H1 (cell line): Measurements from ENCODE around the gene NFIA. TPM values are rescaled to one million over a fixed set of nuclear protein-coding genes. Genes with fewer than 3 reads are reported as not detected.

Source experiments
- CHD7 ChIP-seq: fragments of 300-600 bp; sonication (generic); IDR thresholded peaks from 2 replicates; pipeline ENCODE4 v1.7.1; 2012; ENCODE audit warnings: low read length, moderate library complexity, mild to moderate bottlenecking, inconsistent platforms; ENCODE audit not compliant: insufficient replicate concordance
- CREB1 ChIP-seq: IDR thresholded peaks from 2 replicates; pipeline ENCODE4 v1.6.1; 2012; ENCODE audit warnings: inconsistent platforms
- EP300 ChIP-seq, 2 experiments: IDR thresholded peaks; 1 replicate in 1 of 2; 2 replicates in 1 of 2; pipeline ENCODE4 v1.6.1; 2011 to 2012; ENCODE audit warnings: low read depth in 2 of 2, low read length in 2 of 2, mild to moderate bottlenecking in 2 of 2, borderline replicate concordance in 1 of 2, inconsistent platforms in 1 of 2, moderate library complexity in 1 of 2
- KDM4A ChIP-seq: IDR thresholded peaks from one replicate; pipeline ENCODE4 v1.7.1; 2012; ENCODE audit warnings: low read depth, mild to moderate bottlenecking, moderate library complexity, low read length, inconsistent platforms; ENCODE audit not compliant: severe bottlenecking
- KDM5A ChIP-seq: fragments of 200-600 bp; IDR thresholded peaks from 2 replicates; pipeline ENCODE4 v1.7.1; 2012; ENCODE audit warnings: mild to moderate bottlenecking, low read length, inconsistent platforms, mixed read lengths
- PHF8 ChIP-seq: fragments of 200-600 bp; sonication (generic); conservative IDR thresholded peaks from 2 replicates; pipeline ENCODE4 v1.7.1; 2012; ENCODE audit warnings: low read depth, mild to moderate bottlenecking, inconsistent platforms, low read length, moderate library complexity
- POLR2AphosphoS5 ChIP-seq: IDR thresholded peaks from 2 replicates; pipeline ENCODE4 v1.6.1; 2011; ENCODE audit warnings: low read depth, low read length
- POU5F1 ChIP-seq: IDR thresholded peaks from 2 replicates; pipeline ENCODE4 v1.6.1; 2011; ENCODE audit warnings: low read depth, mild to moderate bottlenecking, low read length, moderate library complexity
- TBP ChIP-seq: IDR thresholded peaks from 2 replicates; pipeline ENCODE4 v1.6.1; 2011; ENCODE audit warnings: low read depth, low read length, improper control_type of control experiment
- TCF12 ChIP-seq: IDR thresholded peaks from 2 replicates; pipeline ENCODE4 v1.6.1; 2011; ENCODE audit warnings: low read depth, mild to moderate bottlenecking, low read length
- USF2 ChIP-seq: IDR thresholded peaks from 2 replicates; pipeline ENCODE4 v1.6.1; 2011; ENCODE audit warnings: low read length, improper control_type of control experiment
- polyA plus RNA-seq, 7 experiments: library from polyadenylated mRNA; depleted of rRNA in 3 of 7; stranded (reverse) in 5 of 7; unstranded in 2 of 7; fragments of >200 nt in 5 of 7; fragments of 200-250 nt in 2 of 7; gene quantifications; 1 replicate in 5 of 7; 2 replicates in 1 of 7; 4 replicates in 1 of 7; pipeline versions ENCODE4 v1.2.1 to v1.2.3, GENCODE V29; 2011 to 2013; ENCODE audit warnings: missing spikeins in 2 of 7, mixed read lengths in 2 of 7
- total RNA-seq: library from RNA; stranded (reverse); fragmentation: NEBNext Ultra II Directional; extraction: Animal tissue kit (Norgen Biotek cat#: 25700); gene quantifications from 2 replicates; pipeline ENCODE4 v1.2.1, GENCODE V29; 2021

The NFIA gene
- total and polyA plus RNA-seq, 2 of the 8 experiments (the other 6 are each of a cell fraction or from before 2014, with no cell fraction given) = 1.8 to 2.3 TPM

- TF ChIP-seq CHD7 (no peak), KDM5A (no peak), TBP (no peak), EP300 (IDR thresholded peaks at IDR 0.05; ENCODE audit: borderline replicate concordance in 1 of 2, low read depth in 2 of 2, low read length in 2 of 2) (no peak), KDM4A (no peak), POLR2AphosphoS5 (no peak), PHF8 (no peak), USF2 (no peak), POU5F1 (no peak), TCF12 (no peak), CREB1 (no peak)
Measured at GRCh38 chr1:61446531-61446991, 364.2 kb downstream of the NFIA start (continued).
